SKM-1 (cell line): Measurements from ENCODE around the gene RBSN.
A peak's percentile ranks its signal among the peaks of the same experiment; 100 is the strongest.

ENCODE experiments used
- DNase-seq: peaks from one replicate; lab custom pipeline; 2025; ENCODE audit not compliant: unreplicated experiment; lab: John Stamatoyannopoulos, UW

The RBSN gene

GRCh38 chr3:15063238-15063637 lies 35.7 kb downstream of the RBSN start:
- DNase-seq = no peak

- no peak for DNase-seq
Measured at GRCh38 chr3:15060029-15060428, 38.9 kb downstream of the RBSN start.

- DNase-seq = no peak
Measured at GRCh38 chr3:15056676-15057404, 42.1 kb downstream of the RBSN start.

- DNase-seq = no peak
Measured at GRCh38 chr3:15055019-15055557, 43.9 kb downstream of the RBSN start.

- DNase-seq = no peak
Measured at GRCh38 chr3:15053541-15053940, 45.4 kb downstream of the RBSN start.

GRCh38 chr3:15052335-15053242 lies 46.4 kb downstream of the RBSN start:
- no peak for DNase-seq

- DNase-seq = peak; percentile 21
Measured at GRCh38 chr3:15051531-15051930, 47.4 kb downstream of the RBSN start.

GRCh38 chr3:15050405-15051092 lies 48.4 kb downstream of the RBSN start:
- DNase-seq = no peak

GRCh38 chr3:15049584-15049983 lies 49.4 kb downstream of the RBSN start:
- no peak for DNase-seq

- DNase-seq = no peak
Measured at GRCh38 chr3:15045667-15046066, 53.3 kb downstream of the RBSN start.

GRCh38 chr3:15044326-15044725 lies 54.6 kb downstream of the RBSN start:
- no peak for DNase-seq

GRCh38 chr3:15043408-15044171 lies 55.4 kb downstream of the RBSN start:
- no peak for DNase-seq

GRCh38 chr3:15042936-15043335 lies 56.0 kb downstream of the RBSN start:
- no peak for DNase-seq

- DNase-seq = no peak
Measured at GRCh38 chr3:15041950-15042349, 57.0 kb downstream of the RBSN start.

GRCh38 chr3:15040844-15041243 lies 58.1 kb downstream of the RBSN start:
- no peak for DNase-seq

GRCh38 chr3:15038306-15038705 lies 60.6 kb downstream of the RBSN start:
- no peak for DNase-seq

- DNase-seq = no peak
Measured at GRCh38 chr3:15033103-15033502, 65.8 kb downstream of the RBSN start.

GRCh38 chr3:15032650-15033049 lies 66.3 kb downstream of the RBSN start:
- no peak for DNase-seq

- no peak for DNase-seq
Measured at GRCh38 chr3:15029625-15030024, 69.3 kb downstream of the RBSN start.

GRCh38 chr3:15023719-15024118 lies 75.2 kb downstream of the RBSN start:
- DNase-seq = no peak

GRCh38 chr3:15023249-15023648 lies 75.7 kb downstream of the RBSN start:
- no peak for DNase-seq
